Glutamatergic neuron (in vitro differentiated cells): ENCODE results near the gene SPA17. TPM values are rescaled to one million over a fixed set of nuclear protein-coding genes. Genes with fewer than 3 reads are reported as not detected.

ENCODE experiments used
- DNase-seq: peaks from one replicate; pipeline ENCODE4 v3.0.0; 2022
- H3K27ac Mint-ChIP-seq: one replicate; pipeline ENCODE4 v1.8.0; 2020; ENCODE audit warnings: mild to moderate bottlenecking, mixed read lengths, inconsistent platforms; ENCODE audit not compliant: unreplicated experiment
- H3K27me3 Mint-ChIP-seq: one replicate; pipeline ENCODE4 v1.8.0; 2020; ENCODE audit warnings: mild to moderate bottlenecking, moderate library complexity, mixed read lengths, inconsistent platforms; ENCODE audit not compliant: unreplicated experiment
- H3K36me3 Mint-ChIP-seq: one replicate; pipeline ENCODE4 v1.8.0; 2020; ENCODE audit warnings: mild to moderate bottlenecking, mixed read lengths, inconsistent platforms; ENCODE audit not compliant: unreplicated experiment
- H3K4me1 Mint-ChIP-seq: one replicate; pipeline ENCODE4 v1.8.0; 2020; ENCODE audit warnings: mild to moderate bottlenecking, low read depth, mixed read lengths, inconsistent platforms; ENCODE audit not compliant: unreplicated experiment
- H3K4me3 Mint-ChIP-seq: one replicate; pipeline ENCODE4 v1.8.0; 2020; ENCODE audit warnings: mild to moderate bottlenecking, mixed read lengths, inconsistent platforms; ENCODE audit not compliant: unreplicated experiment
- H3K9me3 Mint-ChIP-seq: one replicate; pipeline ENCODE4 v1.8.0; 2020; ENCODE audit warnings: mild to moderate bottlenecking, moderate library complexity, mixed read lengths, inconsistent platforms; ENCODE audit not compliant: unreplicated experiment
- total RNA-seq: library from RNA; stranded (reverse); fragmentation: NEBNext Ultra II Directional; extraction: Animal tissue kit (Norgen Biotek cat#: 25700); gene quantifications from one replicate; pipeline ENCODE4 v1.2.1, GENCODE V29; 2021; ENCODE audit not compliant: unreplicated experiment
- TF ChIP-seq, protein P1 (sequence below): fragments of 200-600 bp; sonication (generic); IDR thresholded peaks from one replicate; pipeline ENCODE4 v1.5.0; 2021; ENCODE audit not compliant: partially characterized antibody, unreplicated experiment

SPA17 gene
- total RNA-seq, 1 donor from 2014 or later = 4.6 TPM

DNA sequence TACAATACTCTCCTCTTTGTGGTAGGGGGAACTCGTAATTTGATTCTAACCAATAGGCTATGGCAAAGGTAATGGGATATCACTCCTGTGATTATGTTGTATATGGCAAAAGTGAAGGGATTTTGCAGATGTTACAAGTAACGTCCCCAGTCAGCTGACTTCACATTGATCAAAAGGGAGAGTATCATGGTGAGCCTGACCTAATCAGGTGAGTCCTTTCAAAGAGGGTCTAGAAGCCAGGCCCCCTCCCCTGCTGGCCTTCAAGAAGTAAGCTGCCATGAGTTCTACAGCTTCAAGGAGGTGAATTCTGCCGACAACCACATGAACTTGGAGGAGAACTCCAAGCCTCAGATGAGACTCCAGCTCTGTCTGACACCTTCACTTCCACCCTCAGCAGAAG lies 31.1 kb upstream of the SPA17 start:
- no peaks in the 10 kb centered on the region for H3K9me3 Mint-ChIP-seq
- no peak overlapping the region for H3K4me3 Mint-ChIP-seq
- TF ChIP-seq, protein P1, sequence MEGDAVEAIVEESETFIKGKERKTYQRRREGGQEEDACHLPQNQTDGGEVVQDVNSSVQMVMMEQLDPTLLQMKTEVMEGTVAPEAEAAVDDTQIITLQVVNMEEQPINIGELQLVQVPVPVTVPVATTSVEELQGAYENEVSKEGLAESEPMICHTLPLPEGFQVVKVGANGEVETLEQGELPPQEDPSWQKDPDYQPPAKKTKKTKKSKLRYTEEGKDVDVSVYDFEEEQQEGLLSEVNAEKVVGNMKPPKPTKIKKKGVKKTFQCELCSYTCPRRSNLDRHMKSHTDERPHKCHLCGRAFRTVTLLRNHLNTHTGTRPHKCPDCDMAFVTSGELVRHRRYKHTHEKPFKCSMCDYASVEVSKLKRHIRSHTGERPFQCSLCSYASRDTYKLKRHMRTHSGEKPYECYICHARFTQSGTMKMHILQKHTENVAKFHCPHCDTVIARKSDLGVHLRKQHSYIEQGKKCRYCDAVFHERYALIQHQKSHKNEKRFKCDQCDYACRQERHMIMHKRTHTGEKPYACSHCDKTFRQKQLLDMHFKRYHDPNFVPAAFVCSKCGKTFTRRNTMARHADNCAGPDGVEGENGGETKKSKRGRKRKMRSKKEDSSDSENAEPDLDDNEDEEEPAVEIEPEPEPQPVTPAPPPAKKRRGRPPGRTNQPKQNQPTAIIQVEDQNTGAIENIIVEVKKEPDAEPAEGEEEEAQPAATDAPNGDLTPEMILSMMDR = no peak
- DNase-seq = no peak
- H3K4me1 Mint-ChIP-seq = no peaks in the 10 kb centered on the region
- no peaks in the 10 kb centered on the region for H3K27me3 Mint-ChIP-seq
- H3K27ac Mint-ChIP-seq = no peak overlapping the region
- H3K36me3 Mint-ChIP-seq = no peaks in the 10 kb centered on the region

GRCh38 chr11:124643042-124643604 lies 30.6 kb upstream of the SPA17 start:
- Mint-ChIP-seq H3K4me1 (no peaks in the 10 kb centered on the region), H3K36me3 (no peaks in the 10 kb centered on the region), H3K27ac (no peak overlapping the region), H3K4me3 (no peak overlapping the region), H3K27me3 (no peaks in the 10 kb centered on the region), H3K9me3 (no peaks in the 10 kb centered on the region)
- TF ChIP-seq, protein P1 = no peak
- DNase-seq = no peak

DNA sequence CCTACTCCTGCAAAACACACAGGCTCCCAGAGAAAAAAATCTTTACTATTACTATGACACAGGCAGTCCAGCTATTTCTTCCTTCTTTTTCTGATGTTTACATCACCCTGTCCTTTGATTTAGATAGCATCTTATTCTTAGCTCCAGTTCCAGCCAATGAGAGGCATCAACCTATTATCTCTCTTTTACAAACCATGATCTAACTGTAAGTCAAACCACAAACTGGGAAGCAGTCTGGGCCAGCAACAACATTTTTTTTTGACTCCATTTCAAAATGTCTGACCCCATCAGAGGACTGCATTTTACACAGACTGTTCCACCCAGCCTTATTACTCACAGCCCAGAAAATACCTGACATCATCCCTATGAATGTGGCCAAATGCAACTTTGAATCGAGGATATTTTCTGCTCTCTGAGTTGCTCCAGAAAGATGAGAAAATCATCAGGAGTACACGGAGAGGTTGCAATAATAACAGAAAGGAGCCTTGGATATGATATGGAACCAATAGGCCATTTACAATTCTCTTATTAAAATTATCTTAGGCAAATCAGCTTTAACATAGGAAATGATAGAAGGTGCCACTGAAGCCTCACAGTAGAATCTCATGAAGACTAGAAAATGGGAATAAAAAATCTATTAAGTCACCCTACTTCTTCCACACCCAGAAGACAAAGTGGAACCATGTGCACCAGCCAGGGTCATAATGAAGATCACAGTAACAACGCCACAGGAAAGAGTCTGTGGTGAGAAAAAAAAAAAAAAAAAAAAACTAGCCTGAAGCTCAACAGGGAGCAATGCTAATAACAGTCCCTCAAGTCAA lies 29.9 kb upstream of the SPA17 start:
- Mint-ChIP-seq H3K4me3 (no peak overlapping the region), H3K27ac (peak overlapping the region; percentile 36), H3K36me3 (no peaks in the 10 kb centered on the region), H3K9me3 (no peaks in the 10 kb centered on the region), H3K4me1 (no peaks in the 10 kb centered on the region), H3K27me3 (no peaks in the 10 kb centered on the region)
- TF ChIP-seq, protein P1 = no peak
- DNase-seq = no peak

- H3K4me1 Mint-ChIP-seq = no peaks in the 10 kb centered on the region
- peak; percentile 55 for DNase-seq
- H3K27ac Mint-ChIP-seq = no peak overlapping the region
- H3K9me3 Mint-ChIP-seq = no peaks in the 10 kb centered on the region
- peak overlapping the region; percentile 33 for H3K4me3 Mint-ChIP-seq
- no peaks in the 10 kb centered on the region for H3K36me3 Mint-ChIP-seq
- TF ChIP-seq, protein P1 = peak; percentile 94
- no peaks in the 10 kb centered on the region for H3K27me3 Mint-ChIP-seq
Measured at GRCh38 chr11:124644426-124645280, 29.1 kb upstream of the SPA17 start.
